ENCODE results near the gene ZNF362. TPM values are rescaled to one million over a fixed set of nuclear protein-coding genes. Genes with fewer than 3 reads are reported as not detected.

ZNF362 gene
- total and polyA plus RNA-seq, 12 donors, result 7.8 to 37.3 (median 23.8) TPM

MicroRNA genes within 50 kb of the gene (microRNA counts, 767-probe panel; counts per million panel counts)
- 0 counts per million in 2 donors for microRNA hsa-miR-3605-5p

Small RNA genes within 50 kb of the gene (microRNA-seq; reads per million reads assigned to microRNA genes)
- 57.2 to 224 (median 82.8) reads per million in 3 donors for gene MIR3605

Small RNA genes within 50 kb of the gene (small RNA-seq; reads per million reads assigned to genes)
- 0 reads per million in 2 donors for gene RN7SKP16

Other genes with a start within 250 kb of the ZNF362 start
- gene AK2, start 219.6 kb upstream of the ZNF362 start, total RNA-seq, result 100 to 1,000 TPM; 105 to 193 (median 145) TPM
- gene AK2, start 219.6 kb upstream of the ZNF362 start, polyA plus RNA-seq, result 100 to 1,000 TPM in 1 of 3 donors, 10 to 100 TPM in 2; 55.3 to 245 (median 75.7) TPM
- gene AZIN2, start 175.3 kb upstream of the ZNF362 start, total RNA-seq, result 10 to 100 TPM in 6 of 9 donors, 1 to 10 TPM in 3; 5.1 to 18.9 (median 10.8) TPM
- gene AZIN2, start 175.3 kb upstream of the ZNF362 start, polyA plus RNA-seq, result 10 to 100 TPM in 1 of 3 donors, 1 to 10 TPM in 2; 2.3 to 14.7 (median 7.8) TPM
- gene TRIM62, start 74.4 kb upstream of the ZNF362 start, total RNA-seq, result 10 to 100 TPM in 5 of 9 donors, 1 to 10 TPM in 4; 3.7 to 19.5 (median 10.3) TPM
- 10 to 100 TPM in 1 of 3 donors, 1 to 10 TPM in 2; 6.7 to 13.2 (median 8.7) TPM for gene TRIM62, start 74.4 kb upstream of the ZNF362 start, polyA plus RNA-seq
- under 1 TPM in 1 of 9 donors, not detected in 8; 0.49 TPM for gene A3GALT2, start 64.6 kb downstream of the ZNF362 start, total RNA-seq
- gene A3GALT2, start 64.6 kb downstream of the ZNF362 start, polyA plus RNA-seq, result under 1 TPM in 1 of 3 donors, not detected in 2; 0.17 TPM
- gene PHC2, start 174.6 kb downstream of the ZNF362 start, total RNA-seq, result 100 to 1,000 TPM in 8 of 9 donors, 10 to 100 TPM in 1; 24.9 to 164 (median 128) TPM
- gene PHC2, start 174.6 kb downstream of the ZNF362 start, polyA plus RNA-seq, result 100 to 1,000 TPM in 1 of 3 donors, 10 to 100 TPM in 2; 61.5 to 104 (median 84.2) TPM
- 10 to 100 TPM in 1 of 9 donors, 1 to 10 TPM in 8; 3.6 to 12.7 (median 5.4) TPM for gene ZSCAN20, start 216.2 kb downstream of the ZNF362 start, total RNA-seq
- 1 to 10 TPM in 2 of 3 donors, under 1 TPM in 1; 0.84 to 1.8 (median 1.6) TPM for gene ZSCAN20, start 216.2 kb downstream of the ZNF362 start, polyA plus RNA-seq

Measured in adrenal gland (tissue), 12 donors.